Fibroblast of pulmonary artery (primary cell): ENCODE results near the gene PAX6.

ENCODE experiments used
- DNase-seq: peaks from one replicate; pipeline ENCODE4 v3.0.0-alpha.2; 2010; ENCODE audit warnings: low read depth
- H3K4me3 ChIP-seq: replicated peaks from 2 replicates; pipeline ENCODE4 v1.5.1; 2011; ENCODE audit warnings: low read depth, mild to moderate bottlenecking, control low read depth, low read length, moderate library complexity
- TF ChIP-seq, protein P1 (sequence below): IDR thresholded peaks from 2 replicates; pipeline ENCODE4 v1.5.1; 2011; ENCODE audit warnings: mild to moderate bottlenecking, control low read depth, low read length, inconsistent platforms; ENCODE audit errors: missing control alignments

PAX6 gene

DNA sequence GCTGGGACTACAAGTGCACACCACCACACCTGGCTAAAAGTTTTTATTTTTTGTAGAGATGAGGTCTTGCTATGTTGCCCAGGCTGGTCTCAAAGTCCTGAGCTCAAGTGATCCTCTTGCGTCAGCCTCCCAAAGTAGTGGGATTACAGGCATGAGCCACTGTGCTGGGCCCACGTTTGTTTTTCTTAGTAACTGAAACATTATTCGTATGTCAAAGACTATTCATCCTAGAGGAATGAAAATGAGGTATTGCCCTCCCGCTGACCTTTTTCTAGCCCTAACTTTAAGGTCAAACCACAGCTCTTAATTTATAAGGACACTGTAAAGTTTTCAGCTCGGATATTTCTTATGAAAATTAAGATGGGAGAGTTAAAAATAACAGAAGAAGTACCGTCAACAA, 33.2 kb upstream of the PAX6 start:
- no peak overlapping the region for H3K4me3 ChIP-seq
- TF ChIP-seq, protein P1, sequence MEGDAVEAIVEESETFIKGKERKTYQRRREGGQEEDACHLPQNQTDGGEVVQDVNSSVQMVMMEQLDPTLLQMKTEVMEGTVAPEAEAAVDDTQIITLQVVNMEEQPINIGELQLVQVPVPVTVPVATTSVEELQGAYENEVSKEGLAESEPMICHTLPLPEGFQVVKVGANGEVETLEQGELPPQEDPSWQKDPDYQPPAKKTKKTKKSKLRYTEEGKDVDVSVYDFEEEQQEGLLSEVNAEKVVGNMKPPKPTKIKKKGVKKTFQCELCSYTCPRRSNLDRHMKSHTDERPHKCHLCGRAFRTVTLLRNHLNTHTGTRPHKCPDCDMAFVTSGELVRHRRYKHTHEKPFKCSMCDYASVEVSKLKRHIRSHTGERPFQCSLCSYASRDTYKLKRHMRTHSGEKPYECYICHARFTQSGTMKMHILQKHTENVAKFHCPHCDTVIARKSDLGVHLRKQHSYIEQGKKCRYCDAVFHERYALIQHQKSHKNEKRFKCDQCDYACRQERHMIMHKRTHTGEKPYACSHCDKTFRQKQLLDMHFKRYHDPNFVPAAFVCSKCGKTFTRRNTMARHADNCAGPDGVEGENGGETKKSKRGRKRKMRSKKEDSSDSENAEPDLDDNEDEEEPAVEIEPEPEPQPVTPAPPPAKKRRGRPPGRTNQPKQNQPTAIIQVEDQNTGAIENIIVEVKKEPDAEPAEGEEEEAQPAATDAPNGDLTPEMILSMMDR, result no peak
- DNase-seq, result no peak

DNA sequence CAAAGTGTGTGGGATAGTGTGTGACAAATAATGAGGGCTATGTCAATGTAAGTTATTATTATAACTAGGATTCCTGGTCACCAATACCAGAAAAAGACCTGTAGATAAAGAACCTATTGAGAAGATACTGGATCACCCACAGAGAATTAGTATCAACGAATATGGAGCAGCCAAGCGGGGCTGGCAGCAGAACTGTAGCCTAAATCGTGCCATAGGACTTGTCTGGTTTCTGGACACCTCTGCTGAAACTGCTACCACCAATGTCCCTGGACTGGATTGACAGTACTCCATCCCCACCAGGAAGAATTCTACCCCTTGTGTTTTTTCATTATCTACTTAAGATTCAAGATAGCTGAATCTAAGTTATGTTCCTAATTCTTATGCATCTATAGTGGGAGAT, 30.3 kb upstream of the PAX6 start:
- no peak for DNase-seq
- no peak overlapping the region for H3K4me3 ChIP-seq
- TF ChIP-seq, protein P1, result no peak

DNA sequence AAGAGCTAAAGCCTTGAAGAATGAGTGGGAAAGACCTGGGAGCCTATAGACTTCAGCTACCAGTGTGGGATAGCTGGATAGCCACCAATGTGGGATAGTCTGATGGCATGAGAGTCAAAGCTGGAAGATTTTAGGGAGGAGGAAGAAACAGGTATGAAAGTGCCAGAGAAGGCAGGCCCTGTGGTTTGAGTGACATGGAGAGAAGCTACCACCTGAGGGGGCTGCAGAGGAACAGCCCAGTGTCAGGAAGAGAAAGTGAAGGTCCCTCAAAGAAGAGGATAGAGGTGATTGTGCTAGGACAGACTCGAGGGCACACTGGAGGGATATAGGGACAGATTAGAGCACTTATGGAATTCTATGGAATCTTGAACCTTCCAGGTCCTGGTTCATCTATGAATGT, 23.1 kb upstream of the PAX6 start:
- DNase-seq, result no peak

DNA sequence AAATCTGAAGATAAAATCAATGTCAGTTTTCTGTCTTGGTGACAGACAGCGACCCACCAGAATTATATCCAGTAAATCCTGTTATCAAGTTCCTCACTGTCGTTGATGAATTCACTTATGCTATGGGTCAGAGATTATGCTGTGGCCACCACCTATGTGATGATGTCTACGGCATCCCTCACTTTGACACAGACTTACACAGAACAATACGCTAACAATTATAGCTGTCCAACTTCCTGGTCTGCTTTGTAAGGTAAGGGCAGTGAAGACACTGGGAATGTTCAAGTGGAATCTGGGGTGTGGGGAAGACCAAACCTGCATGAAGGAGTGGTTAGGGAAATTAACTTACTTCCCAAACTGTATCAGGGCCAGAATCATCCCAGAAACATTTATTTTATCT, 19.3 kb upstream of the PAX6 start:
- TF ChIP-seq, protein P1, result no peak
- DNase-seq, result no peak
- H3K4me3 ChIP-seq, result no peak overlapping the region

More for the DNA sequence above, 23.1 kb upstream of the PAX6 start:
- no peak overlapping the region for H3K4me3 ChIP-seq
- TF ChIP-seq, protein P1, result no peak

DNA sequence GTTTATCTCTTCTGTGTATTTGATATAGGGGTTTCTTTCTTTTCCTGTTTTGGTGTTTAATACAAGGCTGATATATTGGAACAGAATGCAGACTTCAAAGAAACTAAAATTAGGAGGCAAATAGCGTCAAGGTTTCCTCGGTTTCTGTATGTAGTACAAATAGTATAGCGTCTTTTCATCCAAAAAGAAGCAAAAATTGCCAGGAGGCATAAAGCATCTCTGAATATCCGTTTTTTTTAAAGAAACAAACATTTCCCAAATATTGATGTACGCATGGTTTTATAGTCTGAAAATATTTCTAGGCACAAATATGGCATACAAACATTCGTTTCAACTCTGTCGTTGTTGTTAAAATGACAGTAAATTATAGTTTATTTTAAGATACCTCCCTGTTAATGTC, 17.1 kb upstream of the PAX6 start:
- no peak overlapping the region for H3K4me3 ChIP-seq
- DNase-seq, result no peak
- TF ChIP-seq, protein P1, result no peak

DNA sequence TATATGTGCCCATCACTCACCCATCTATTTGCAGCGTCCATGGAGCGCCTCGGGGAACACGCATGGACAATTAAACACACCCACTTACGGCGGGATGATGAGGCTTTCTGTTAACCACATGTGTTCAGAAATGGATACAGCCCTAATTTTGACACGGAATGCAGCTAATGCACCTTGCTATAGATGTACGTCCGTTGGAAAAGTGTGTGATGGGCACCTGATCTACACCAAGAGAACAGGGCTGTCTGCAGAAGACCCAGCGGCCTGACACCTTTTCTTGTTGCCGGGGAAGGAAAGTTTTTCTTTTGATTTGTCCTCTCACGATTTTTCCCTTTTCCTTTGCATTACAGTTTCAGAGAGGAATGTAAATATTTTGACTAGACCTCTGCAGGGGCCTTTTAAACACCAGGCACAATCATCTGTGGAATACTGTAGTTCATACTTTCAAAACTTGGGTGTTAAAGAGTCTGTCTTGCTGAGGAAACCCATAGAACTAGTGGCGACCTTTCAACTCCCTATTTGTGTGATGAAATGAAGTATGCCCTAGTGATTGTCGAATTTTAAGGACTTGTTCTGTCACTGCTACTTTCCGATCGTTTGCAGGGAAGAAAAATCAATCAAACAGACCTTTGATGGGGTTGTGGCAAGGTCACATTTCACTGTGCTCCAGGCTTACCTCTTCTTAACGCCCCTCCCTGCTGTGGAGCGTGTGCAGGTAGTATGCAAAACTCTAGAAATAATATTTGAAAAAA, 16.5 kb upstream of the PAX6 start:
- TF ChIP-seq, protein P1, result no peak
- H3K4me3 ChIP-seq, result no peak overlapping the region
- no peak for DNase-seq
